ENCODE data around the gene BROX.
"Not testable (repeated sequence)": the region's sequence is repeated elsewhere in the genome, so short reads cannot be mapped to it uniquely, and the experiment has no call there.

The BROX gene

GRCh38 chr1:222712253-222713090 lies at the start of gene BROX, which contains the start of gene AIDA:
BROX (plus strand) TSS chr1:222712564; CDS start chr1:222715700, 3,136 bp downstream.
AIDA (minus strand) TSS chr1:222712491; CDS start chr1:222712317, 174 bp downstream.
- DNase-seq (ENCODE audit: low read depth) = peak; percentile 84

- no peak for DNase-seq (ENCODE audit: low read depth)
These were observed 48.9 kb upstream of the BROX start for GRCh38 chr1:222663431-222663934.

- DNase-seq (ENCODE audit: low read depth) = peak; percentile 59
These were observed 46.4 kb upstream of the BROX start for GRCh38 chr1:222665964-222666363.

- not testable (repeated sequence) for DNase-seq (ENCODE audit: low read depth)
These were observed 44.2 kb upstream of the BROX start for GRCh38 chr1:222668184-222668583.

DNA sequence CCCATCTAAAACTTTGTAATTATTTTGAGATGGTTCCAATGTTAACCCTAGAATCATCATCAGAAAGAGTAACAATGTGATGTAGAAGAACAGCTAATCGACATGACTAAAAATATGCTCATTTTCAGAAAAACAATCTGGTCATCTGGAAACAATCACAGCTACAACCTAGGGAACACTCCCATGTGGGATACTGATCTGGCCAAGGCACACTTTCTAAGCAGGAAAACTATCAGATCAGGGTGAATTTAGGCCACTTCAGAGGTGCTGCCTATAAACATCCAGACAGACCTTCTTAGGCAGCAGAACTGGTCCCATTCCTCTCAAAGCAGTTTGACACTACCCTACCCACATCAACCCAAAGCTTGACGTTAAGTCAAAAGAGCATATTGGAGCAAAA lies 43.3 kb upstream of the BROX start:
- DNase-seq (ENCODE audit: low read depth) = not testable (repeated sequence)

DNA sequence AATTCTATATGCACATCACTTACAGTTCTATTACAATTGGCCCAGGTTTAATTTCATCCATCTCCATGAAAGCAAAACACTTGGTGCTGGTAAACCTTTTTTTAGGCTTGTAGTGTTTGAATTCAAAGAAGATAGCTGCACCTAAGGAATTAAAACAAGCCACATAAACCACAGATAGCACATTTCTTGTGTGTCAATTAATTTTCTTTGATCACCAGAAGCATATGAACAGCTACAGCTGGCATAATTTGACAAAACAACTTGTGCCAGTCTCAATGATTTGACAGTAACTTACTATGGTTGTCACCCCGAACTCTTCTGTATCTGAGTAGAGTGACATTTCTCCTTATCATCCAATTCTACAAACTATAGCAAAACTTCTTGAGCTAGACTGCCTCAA lies 42.3 kb upstream of the BROX start:
- DNase-seq (ENCODE audit: low read depth) = no peak

GRCh38 chr1:222680080-222680479 lies 32.3 kb upstream of the BROX start:
- no peak for DNase-seq (ENCODE audit: low read depth)

DNA sequence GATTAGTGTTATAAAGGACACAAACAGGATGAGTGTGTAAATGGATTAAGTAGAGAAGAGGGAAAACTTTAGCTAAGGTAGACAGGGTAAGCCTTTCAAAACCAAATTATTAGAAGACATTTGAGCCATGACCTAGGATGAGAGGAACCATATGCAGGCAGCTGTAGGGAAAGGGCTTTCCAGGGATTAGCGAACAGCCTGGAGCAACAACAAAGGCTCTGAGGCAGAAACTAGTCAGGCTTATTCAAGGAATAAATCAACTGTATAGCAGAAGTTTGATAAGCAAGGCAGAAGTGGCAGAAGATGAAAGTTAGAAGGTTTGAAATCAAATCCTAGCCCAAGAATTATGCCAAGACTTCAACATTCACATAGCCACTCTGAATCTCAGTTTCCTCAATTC lies 21.3 kb upstream of the BROX start:
- DNase-seq (ENCODE audit: low read depth) = no peak

GRCh38 chr1:222694927-222695326 lies 17.4 kb upstream of the BROX start:
- DNase-seq (ENCODE audit: low read depth) = no peak

DNA sequence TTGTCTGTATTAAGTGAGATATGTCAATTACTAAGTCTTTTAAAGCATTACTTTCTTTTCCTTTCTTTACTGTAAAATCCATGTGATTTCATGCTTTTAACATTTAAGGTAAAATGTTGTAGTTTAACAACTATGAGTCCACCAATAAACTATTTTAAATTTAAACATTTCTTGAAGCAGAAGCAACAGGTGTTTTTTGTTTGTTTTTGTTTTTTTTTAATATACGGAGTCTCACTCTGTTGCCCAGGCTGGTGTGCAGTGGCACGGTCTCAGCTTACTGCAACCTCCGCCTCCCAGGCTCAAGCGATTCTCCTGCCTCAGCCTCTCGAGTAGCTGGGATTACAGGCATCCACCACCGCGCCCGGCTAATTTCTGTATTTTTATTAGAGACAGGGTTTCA lies 15.6 kb upstream of the BROX start:
- DNase-seq (ENCODE audit: low read depth) = no peak

- DNase-seq (ENCODE audit: low read depth) = no peak
These were observed 15.2 kb upstream of the BROX start for GRCh38 chr1:222697203-222697602.

- DNase-seq (ENCODE audit: low read depth) = peak; percentile 54
These were observed 14.5 kb upstream of the BROX start for GRCh38 chr1:222697826-222698225.

DNA sequence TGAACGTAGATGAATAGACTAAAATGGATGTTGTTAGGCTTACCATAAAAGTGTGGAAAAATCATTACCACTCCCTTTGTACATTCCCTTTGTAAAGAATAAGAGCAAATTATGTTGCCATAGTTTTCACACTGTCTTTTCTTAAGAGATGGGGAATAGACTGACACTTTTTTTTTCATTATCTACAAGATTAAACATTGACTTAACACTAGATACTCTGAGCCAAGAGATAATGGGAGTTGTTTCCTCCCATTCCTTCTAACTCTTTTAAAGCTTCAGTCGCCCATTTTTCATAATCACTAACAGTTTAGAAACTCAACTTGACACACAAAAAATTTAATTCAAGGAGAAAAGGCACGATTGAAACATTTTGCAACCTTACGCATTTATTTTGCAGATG lies 10.2 kb upstream of the BROX start:
- DNase-seq (ENCODE audit: low read depth) = no peak

DNA sequence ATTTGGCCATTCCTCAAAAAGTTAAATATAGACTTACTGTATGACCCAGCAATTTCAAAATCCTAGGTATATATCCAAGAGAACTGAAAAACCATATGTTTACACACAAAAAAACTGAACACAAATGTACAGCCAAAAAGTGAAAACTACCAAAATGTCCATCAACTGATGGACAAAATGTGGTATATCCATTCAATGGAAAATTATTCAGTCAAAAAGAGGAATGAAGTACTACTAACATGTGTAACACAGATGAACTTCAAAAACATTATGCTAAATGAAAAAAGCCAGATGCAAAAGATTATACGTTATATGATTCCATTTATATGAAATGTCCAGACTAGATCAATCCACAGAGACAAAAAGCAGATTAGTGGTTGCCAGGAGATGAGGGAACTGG lies 8.1 kb upstream of the BROX start:
- no peak for DNase-seq (ENCODE audit: low read depth)

DNA sequence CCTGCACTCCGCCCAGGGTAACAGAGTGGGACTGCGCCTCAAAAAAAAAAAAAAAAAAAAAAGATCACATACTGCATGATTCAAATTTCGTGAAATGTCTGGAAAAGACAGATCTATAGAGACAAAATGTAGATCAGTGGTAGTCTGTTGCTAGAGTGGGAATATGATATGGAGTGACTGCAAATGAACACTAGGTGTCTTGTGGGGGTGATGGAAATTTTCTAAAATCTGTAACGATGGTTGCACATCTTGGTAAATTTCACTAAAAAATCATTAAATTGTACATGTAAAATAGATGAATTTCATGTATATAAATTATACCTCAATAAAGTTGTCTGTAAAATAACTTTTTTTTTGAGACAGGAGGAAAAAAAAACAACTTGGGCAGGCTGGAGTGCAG lies 5.5 kb upstream of the BROX start:
- no peak for DNase-seq (ENCODE audit: low read depth)

GRCh38 chr1:222709700-222710153 lies 2.6 kb upstream of the BROX start:
- DNase-seq (ENCODE audit: low read depth) = no peak

DNA sequence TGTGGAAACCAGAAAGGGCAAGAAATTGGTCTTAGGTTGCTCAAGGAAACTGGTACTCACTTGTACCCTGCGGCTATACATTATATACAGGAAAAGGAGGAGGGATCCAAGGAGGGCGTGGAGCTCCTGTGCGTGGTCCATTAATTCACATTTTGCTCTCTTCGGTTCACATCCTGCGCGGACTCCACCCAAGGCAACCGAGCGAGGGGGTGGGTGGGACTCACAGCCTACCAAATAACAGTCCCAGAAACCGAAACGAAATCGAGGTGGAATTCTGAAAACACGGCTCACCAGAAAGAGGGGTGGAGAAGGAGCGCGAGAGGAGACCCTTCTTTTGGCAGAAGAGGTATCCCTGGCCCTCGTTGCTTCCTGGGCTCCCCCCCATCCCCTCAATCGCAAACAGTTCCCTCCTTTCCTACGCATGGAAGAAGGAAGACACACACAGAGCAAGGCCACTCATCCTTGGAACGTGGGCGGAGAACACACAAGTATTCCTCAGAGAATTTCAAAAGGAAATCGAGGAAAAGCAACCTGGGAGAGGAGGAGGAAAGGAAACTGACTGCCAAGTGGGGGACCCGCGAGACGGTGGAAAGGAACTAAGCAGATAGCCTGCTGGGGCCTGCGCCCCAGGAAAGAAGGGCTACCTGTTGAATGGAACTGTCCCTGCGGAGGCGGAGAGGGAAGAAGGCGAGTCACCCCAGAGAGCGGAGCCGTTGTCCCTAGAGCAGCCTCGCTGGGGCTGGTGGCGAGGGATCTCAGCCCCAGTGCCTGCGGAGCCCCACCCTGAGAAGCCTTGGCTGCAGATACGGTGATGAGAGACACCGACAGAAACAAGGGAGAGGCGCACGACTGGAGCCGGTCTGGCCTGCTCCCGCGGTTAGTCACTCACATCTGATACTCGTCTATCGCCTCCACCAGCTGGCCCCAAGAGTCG lies 778 bp upstream of the BROX start:
- peak; percentile 53 for DNase-seq (ENCODE audit: low read depth)

DNA sequence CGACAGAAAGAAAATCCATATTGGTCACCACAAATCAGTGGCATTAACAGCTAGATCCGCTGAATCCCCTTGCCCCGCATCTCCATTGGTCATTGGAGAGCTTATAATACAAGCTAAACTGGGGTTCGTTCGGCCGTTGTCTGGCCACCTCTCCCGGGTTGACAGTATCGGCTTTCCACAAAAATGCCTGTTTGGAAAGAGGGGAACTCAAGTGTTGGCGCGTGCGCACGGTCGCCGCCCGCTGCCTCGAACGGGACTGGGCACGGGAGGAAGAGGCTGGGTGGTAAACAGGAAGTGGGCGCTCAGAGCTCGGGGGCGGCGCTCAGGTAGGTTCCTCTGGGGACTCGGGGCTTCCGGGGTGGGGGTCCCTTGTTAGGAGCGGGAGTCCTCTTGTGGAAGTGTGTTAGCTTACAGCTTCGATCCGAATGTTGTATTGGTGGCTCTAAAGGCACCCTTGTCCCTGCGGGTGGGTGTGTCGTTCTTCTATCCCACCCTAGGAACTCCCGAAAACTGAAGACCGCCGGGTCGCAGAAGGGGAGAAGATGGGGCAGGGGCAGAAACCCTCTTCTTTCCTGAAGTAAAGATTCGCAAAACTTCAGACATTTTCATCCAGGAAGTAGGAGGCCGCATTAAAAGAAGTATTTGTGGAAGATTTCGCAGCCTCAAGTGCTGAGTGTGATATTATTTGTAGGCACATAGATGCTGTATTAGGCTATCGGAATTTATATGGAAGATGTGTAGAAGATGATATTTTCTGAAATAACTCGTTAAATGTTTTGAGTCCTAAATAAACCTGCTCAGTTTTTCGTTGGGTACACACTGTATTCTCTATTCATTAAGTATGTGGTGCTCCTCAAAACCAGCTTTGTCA lies 962 bp downstream of the BROX start:
- DNase-seq (ENCODE audit: low read depth) = peak; percentile 95

- no peak for DNase-seq (ENCODE audit: low read depth)
These were observed 4.0 kb downstream of the BROX start for GRCh38 chr1:222716393-222716792.

DNA sequence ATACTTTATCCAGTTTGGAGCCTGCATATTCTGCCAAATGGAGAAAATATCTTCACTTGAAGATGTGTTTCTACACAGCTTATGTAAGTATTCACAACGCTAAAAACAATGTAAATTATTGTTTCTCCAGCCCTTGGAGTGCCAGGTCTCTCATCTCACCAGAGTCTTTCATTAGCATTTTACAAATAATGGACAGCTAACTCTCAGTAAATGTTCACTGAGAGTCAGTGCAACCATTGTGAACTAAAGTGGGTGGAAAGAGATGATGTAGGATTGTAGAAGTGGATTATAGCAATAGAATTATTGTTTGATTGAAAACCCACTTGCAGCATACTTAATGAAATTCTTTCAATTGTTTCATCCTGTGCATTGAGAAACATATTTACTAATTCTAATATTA lies 16.4 kb downstream of the BROX start:
- no peak for DNase-seq (ENCODE audit: low read depth)

DNA sequence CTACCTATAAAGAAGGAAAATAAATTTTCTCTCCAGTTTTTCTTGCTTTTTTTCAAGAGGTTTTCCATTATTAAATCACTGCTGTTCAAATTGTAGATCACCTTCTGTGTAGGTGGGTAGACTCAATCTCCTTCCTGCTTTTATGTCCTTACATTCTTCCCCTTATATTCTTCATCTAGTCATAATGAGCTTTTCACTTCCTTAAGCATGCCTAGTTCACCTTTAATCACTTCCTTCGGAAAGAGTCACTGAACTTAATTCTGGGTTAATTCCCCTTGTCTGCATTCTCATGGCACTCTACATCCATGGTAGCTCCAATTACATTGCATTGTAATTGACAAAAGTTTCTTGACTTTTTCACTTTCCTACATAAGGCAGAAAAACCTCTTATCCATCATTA lies 18.5 kb downstream of the BROX start:
- no peak for DNase-seq (ENCODE audit: low read depth)
